ENCODE results near the gene CCDC91.

The CCDC91 gene

GRCh38 chr12:28331130-28331529 is 140.9 kb downstream of the CCDC91 start:
- Histone ChIP-seq H3K4me3 (no peak overlapping the region), H3K9ac (ENCODE audit: insufficient read length) (no peak overlapping the region), H3K27ac (no peak overlapping the region), H3K9me3 (ENCODE audit: low read depth, low read length) (no peaks in the 10 kb centered on the region), H3K36me3 (ENCODE audit: insufficient read depth, low read length) (no peaks in the 10 kb centered on the region)
- DNase-seq (ENCODE audit: low read depth, low spot score) = no peak
- TF ChIP-seq FOXP2 (optimal IDR thresholded peaks at IDR 0.05; ENCODE audit: control extremely low read depth, extremely low read length, insufficient read depth) (no peak), EZH2 (IDR thresholded peaks at IDR 0.05) (no peak)

- Histone ChIP-seq H3K4me3 (no peak overlapping the region), H3K36me3 (ENCODE audit: insufficient read depth, low read length) (no peaks in the 10 kb centered on the region), H3K9ac (ENCODE audit: insufficient read length) (no peak overlapping the region), H3K27ac (no peak overlapping the region), H3K9me3 (ENCODE audit: low read depth, low read length) (no peaks in the 10 kb centered on the region)
- no peak for DNase-seq (ENCODE audit: low read depth, low spot score)
- TF ChIP-seq POLR2AphosphoS5 (IDR thresholded peaks at IDR 0.05; ENCODE audit: borderline replicate concordance, low read depth, low read length) = no peak
- TF ChIP-seq EZH2 (IDR thresholded peaks at IDR 0.05) = no peak
Measured at GRCh38 chr12:28340261-28341045, 150.2 kb downstream of the CCDC91 start.

- TF ChIP-seq EZH2 (IDR thresholded peaks at IDR 0.05) (no peak), FOXP2 (optimal IDR thresholded peaks at IDR 0.05; ENCODE audit: control extremely low read depth, extremely low read length, insufficient read depth) (no peak), POLR2AphosphoS5 (IDR thresholded peaks at IDR 0.05; ENCODE audit: borderline replicate concordance, low read depth, low read length) (no peak)
- Histone ChIP-seq H3K4me3 (no peak overlapping the region), H3K9ac (ENCODE audit: insufficient read length) (no peak overlapping the region), H3K36me3 (ENCODE audit: insufficient read depth, low read length) (no peaks in the 10 kb centered on the region), H3K9me3 (ENCODE audit: low read depth, low read length) (no peaks in the 10 kb centered on the region), H3K27ac (no peak overlapping the region)
- no peak for DNase-seq (ENCODE audit: low read depth, low spot score)
Measured at GRCh38 chr12:28343713-28344112, 153.5 kb downstream of the CCDC91 start.

GRCh38 chr12:28346567-28346966 is 156.3 kb downstream of the CCDC91 start:
- no peak for TF ChIP-seq FOXP2 (optimal IDR thresholded peaks at IDR 0.05; ENCODE audit: control extremely low read depth, extremely low read length, insufficient read depth)
- no peak for TF ChIP-seq EZH2 (IDR thresholded peaks at IDR 0.05)
- TF ChIP-seq POLR2AphosphoS5 (IDR thresholded peaks at IDR 0.05; ENCODE audit: borderline replicate concordance, low read depth, low read length) = no peak
- no peak overlapping the region for H3K9ac ChIP-seq (ENCODE audit: insufficient read length)
- H3K36me3 ChIP-seq (ENCODE audit: insufficient read depth, low read length) = no peaks in the 10 kb centered on the region
- H3K9me3 ChIP-seq (ENCODE audit: low read depth, low read length) = 0 out of 2 replicates have a peak, but pooled peaks cover under 1% of the 10 kb centered on the region
- DNase-seq (ENCODE audit: low read depth, low spot score) = no peak
- no peak overlapping the region for H3K4me3 ChIP-seq
- H3K27ac ChIP-seq = no peak overlapping the region

DNA sequence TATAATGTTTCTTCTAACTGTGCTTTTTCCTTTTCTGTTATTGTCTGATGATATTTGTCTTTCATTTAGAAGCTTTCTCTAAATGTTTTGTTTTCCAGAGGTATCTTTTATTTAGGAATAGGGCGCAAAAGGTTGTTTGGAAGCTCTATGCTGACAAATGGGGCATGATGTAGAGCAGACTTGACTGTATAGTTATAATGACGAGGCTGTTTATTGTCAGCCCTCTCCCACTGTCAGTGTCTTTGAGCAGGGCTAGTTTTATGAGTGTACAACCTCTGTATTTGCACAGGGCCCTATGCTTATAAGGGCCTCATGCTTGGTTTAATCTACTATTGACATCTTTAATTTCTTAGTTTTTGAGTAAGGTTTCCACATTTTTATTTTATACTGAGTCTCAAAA is 158.9 kb downstream of the CCDC91 start:
- DNase-seq (ENCODE audit: low read depth, low spot score) = no peak
- Histone ChIP-seq H3K4me3 (no peak overlapping the region), H3K36me3 (ENCODE audit: insufficient read depth, low read length) (peaks cover 6% of the 10 kb centered on the region), H3K27ac (no peak overlapping the region), H3K9ac (ENCODE audit: insufficient read length) (no peak overlapping the region), H3K9me3 (ENCODE audit: low read depth, low read length) (peaks cover 3% of the 10 kb centered on the region; the same call in 1 of the 2 replicates)
- TF ChIP-seq EZH2 (IDR thresholded peaks at IDR 0.05) (no peak), POLR2AphosphoS5 (IDR thresholded peaks at IDR 0.05; ENCODE audit: borderline replicate concordance, low read depth, low read length) (no peak), FOXP2 (optimal IDR thresholded peaks at IDR 0.05; ENCODE audit: control extremely low read depth, extremely low read length, insufficient read depth) (no peak)

DNA sequence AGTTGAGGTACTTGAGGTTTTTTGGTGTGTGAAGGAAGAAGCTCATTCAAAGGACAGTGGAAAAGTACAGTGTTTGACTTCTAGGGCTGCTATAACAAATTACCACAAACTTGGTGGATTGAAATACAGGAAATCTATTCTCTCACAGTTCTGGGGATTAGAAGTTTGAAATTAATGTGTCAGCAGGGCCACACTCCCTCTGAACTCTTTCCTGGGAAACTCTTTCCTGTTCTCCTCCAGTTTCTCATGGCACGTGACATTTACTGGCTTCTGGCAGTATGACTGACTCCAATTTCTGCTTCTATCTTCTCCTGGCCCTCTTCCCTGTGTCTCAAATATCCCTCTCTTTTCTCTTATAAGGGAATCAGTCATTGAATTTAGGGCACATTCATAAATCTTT is 160.2 kb downstream of the CCDC91 start:
- peaks cover 3% of the 10 kb centered on the region; the same call in 1 of the 2 replicates for H3K9me3 ChIP-seq (ENCODE audit: low read depth, low read length)
- no peak overlapping the region for H3K4me3 ChIP-seq
- H3K36me3 ChIP-seq (ENCODE audit: insufficient read depth, low read length) = peaks cover 6% of the 10 kb centered on the region
- no peak overlapping the region for H3K9ac ChIP-seq (ENCODE audit: insufficient read length)
- H3K27ac ChIP-seq = peak overlapping the region; percentile 74; the same call in 1 of the 2 replicates
- DNase-seq (ENCODE audit: low read depth, low spot score) = peak; percentile 30
- no peak for TF ChIP-seq EZH2 (IDR thresholded peaks at IDR 0.05)
- TF ChIP-seq POLR2AphosphoS5 (IDR thresholded peaks at IDR 0.05; ENCODE audit: borderline replicate concordance, low read depth, low read length) = peak; percentile 31; the same call in 1 of the 2 replicates

GRCh38 chr12:28351414-28351813 is 161.2 kb downstream of the CCDC91 start:
- Histone ChIP-seq H3K4me3 (no peak overlapping the region), H3K9ac (ENCODE audit: insufficient read length) (no peak overlapping the region), H3K27ac (no peak overlapping the region), H3K9me3 (ENCODE audit: low read depth, low read length) (peaks cover 3% of the 10 kb centered on the region; the same call in 1 of the 2 replicates), H3K36me3 (ENCODE audit: insufficient read depth, low read length) (peaks cover 6% of the 10 kb centered on the region)
- TF ChIP-seq EZH2 (IDR thresholded peaks at IDR 0.05) (no peak), POLR2AphosphoS5 (IDR thresholded peaks at IDR 0.05; ENCODE audit: borderline replicate concordance, low read depth, low read length) (no peak), FOXP2 (optimal IDR thresholded peaks at IDR 0.05; ENCODE audit: control extremely low read depth, extremely low read length, insufficient read depth) (no peak)
- DNase-seq (ENCODE audit: low read depth, low spot score) = no peak

DNA sequence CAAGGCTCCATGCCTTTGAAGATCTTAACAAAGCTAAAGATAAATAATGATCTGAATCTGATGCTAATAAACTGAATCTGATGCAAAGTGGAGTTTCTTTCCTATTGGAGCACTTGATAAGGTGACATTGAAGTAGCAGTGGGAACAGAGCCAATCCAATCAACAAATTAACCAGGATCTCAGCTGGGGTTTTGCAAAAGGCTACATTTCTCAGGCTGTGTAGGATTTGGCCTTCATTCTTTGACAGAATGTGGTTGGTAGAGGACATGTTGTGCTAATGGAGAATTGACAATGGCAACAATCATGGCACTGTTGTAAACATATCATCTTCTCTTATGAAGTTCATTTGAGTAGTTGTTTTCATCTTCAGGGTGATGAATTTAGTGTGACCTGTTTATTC is 164.9 kb downstream of the CCDC91 start:
- H3K27ac ChIP-seq = no peak overlapping the region
- peaks cover 6% of the 10 kb centered on the region for H3K36me3 ChIP-seq (ENCODE audit: insufficient read depth, low read length)
- no peak overlapping the region for H3K9ac ChIP-seq (ENCODE audit: insufficient read length)
- H3K4me3 ChIP-seq = no peak overlapping the region
- no peak for DNase-seq (ENCODE audit: low read depth, low spot score)
- peaks cover 3% of the 10 kb centered on the region; the same call in 1 of the 2 replicates for H3K9me3 ChIP-seq (ENCODE audit: low read depth, low read length)
- no peak for TF ChIP-seq FOXP2 (optimal IDR thresholded peaks at IDR 0.05; ENCODE audit: control extremely low read depth, extremely low read length, insufficient read depth)
- TF ChIP-seq POLR2AphosphoS5 (IDR thresholded peaks at IDR 0.05; ENCODE audit: borderline replicate concordance, low read depth, low read length) = no peak
- TF ChIP-seq EZH2 (IDR thresholded peaks at IDR 0.05) = no peak

DNA sequence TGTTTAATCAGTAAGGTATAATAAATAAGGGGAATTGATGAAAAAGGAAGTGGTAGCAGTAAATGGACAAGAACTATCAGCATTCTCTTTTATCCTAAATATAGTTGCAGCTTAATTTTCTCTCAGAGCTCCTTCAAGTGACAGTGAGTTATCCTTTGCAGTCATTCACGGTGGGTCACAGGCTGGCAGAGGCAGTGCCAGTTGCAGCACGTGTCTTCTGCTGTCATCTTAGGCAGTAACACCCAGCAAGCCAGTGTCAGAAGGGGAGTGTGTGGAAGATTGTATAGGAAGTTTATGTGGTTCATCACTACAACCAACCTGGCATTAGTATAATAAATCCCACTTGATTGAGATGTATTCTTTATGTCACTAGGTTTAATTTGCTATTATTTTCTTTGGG is 170.0 kb downstream of the CCDC91 start:
- Histone ChIP-seq H3K9ac (ENCODE audit: insufficient read length) (no peak overlapping the region), H3K36me3 (ENCODE audit: insufficient read depth, low read length) (no peaks in the 10 kb centered on the region), H3K27ac (no peak overlapping the region), H3K9me3 (ENCODE audit: low read depth, low read length) (no peaks in the 10 kb centered on the region), H3K4me3 (no peak overlapping the region)
- TF ChIP-seq EZH2 (IDR thresholded peaks at IDR 0.05) (no peak), FOXP2 (optimal IDR thresholded peaks at IDR 0.05; ENCODE audit: control extremely low read depth, extremely low read length, insufficient read depth) (no peak), POLR2AphosphoS5 (IDR thresholded peaks at IDR 0.05; ENCODE audit: borderline replicate concordance, low read depth, low read length) (no peak)
- no peak for DNase-seq (ENCODE audit: low read depth, low spot score)
